Measurements from ENCODE around the gene ZNF292.
"Not testable (repeated sequence)": the region's sequence is repeated elsewhere in the genome, so short reads cannot be mapped to it uniquely, and the experiment has no call there.

Gene ZNF292

DNA sequence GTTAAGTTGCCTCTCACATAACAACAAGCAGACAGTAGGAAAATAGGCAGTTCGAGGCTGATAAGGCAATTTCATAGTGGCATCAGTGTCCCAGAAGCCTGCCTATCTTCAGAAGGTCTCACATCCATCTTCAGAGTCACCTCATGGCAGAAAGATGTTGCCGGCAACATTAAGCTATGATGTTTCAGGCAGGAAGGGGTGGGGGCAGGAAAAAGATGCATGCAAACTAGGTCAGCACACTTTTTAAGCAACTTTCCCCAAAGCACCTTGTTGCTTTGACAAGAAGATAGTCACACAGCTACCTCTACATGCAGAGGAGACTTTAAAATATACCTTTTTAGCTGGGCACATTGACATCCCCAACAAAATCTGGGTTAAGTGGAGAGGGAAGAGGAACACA lies 123.8 kb downstream of the ZNF292 start:
- no peak for FAIRE-seq

DNA sequence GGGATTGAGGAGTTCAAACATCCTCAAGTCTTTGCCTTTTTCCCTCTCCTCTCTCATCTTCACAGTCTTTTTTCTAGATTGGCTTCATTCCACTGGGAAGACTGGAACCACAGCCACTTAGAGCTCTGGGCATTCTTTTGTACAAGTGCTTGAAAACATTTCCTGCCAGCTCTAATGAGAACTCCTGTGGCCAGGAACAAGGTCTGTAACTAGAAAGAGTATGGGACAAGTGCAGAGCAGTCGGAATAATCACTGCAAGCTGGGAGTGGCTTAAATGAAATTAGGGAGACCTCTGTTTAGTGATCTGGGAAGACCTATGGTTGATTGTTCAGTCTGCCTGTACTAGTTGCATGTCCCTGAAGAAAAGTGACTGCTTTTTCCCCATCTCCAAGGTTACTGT lies 126.1 kb downstream of the ZNF292 start:
- no peak for FAIRE-seq

DNA sequence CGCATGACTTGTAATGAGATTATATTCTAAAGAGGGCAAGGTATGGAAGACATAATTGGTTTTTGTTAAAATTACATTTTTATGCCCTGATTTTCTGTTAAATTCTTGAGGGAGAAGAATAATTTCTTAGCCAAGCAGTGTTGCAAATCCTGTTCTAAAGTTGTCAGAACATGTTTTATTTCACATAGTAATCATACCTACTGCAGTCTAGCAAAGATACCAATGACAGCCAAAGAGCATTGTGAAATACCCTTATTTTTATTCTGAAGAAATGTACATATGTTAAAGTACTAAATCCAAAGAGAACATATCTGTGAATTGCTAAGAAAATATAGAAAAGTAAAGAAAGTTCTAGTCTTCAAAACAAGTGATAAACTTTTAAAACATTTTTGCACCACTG lies 127.4 kb downstream of the ZNF292 start:
- no peak for FAIRE-seq

DNA sequence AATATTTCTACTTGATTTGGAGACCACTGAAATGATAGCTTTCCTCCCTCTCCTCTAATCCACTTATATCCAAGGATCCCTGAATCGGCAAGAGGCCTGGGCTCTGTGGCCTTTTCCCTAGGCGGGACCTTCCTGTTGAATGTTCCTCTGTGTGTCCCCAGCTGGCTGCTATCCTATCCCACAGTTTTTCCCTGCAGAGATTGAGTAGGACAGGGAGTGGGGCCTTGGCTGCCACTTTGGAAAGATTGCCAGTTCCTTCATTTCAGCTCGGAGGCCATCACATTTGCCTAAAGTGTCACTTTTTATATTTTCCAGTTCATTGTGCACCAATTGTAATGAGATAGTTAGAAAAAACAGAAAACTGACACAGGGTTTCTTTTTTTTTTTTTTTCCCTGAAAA lies 128.1 kb downstream of the ZNF292 start:
- FAIRE-seq, result no peak

DNA sequence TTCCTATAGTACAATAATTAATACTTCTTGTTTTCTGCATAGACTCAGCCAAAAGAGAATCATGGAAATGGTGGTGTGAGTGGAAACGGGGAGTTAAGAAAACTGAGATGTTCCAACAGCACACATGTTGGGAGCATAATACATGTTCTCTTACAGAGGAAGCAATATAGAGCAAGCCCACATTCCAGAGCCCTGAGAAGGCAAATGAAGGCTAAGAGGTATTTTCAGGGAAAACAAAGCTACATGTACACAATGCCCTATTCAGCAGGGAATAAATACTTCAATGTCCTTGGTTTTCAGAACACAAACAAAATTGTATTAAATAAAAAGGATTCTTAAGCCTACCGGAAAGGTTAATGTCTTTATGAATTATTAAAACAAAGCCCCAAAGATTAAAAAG lies 131.9 kb downstream of the ZNF292 start:
- FAIRE-seq, result no peak

DNA sequence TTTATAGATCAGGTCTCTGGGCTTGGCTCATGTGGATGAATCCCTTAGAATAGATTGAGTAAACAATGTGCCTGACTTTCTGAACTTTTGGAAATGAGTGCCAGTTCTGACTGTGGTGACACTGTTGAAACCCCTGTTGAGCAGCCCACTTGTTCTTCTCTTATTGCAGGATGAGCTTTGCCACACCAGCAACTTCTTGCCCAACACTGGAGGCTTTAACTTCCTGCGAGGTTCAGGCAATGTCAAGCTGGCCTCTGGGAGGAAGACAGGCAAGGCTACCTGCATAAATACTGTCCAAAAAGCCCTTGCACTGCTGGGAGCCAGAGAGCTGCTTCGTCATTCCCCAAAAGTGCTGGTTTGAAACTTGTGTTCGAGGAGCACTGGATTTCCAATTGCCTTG lies 134.2 kb downstream of the ZNF292 start:
- FAIRE-seq, result no peak

DNA sequence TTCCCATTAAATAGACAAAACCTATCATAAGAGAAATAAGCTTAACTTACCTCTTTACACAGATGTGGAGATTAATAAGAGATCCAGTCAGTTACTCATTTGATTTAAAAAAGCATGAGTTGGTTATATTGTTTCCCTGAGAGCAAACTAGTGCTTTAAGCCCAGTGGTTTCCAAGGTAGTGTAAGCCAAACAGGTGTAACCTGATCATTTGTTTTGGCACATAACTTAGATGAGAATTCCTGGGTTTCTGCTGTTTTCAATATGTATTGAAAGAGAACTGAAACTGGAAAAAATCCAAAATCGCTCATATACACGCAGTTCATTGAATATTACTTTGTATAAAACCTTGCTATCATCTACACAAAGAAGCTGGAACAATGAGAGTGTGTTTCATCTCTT lies 136.5 kb downstream of the ZNF292 start:
- FAIRE-seq, result no peak

DNA sequence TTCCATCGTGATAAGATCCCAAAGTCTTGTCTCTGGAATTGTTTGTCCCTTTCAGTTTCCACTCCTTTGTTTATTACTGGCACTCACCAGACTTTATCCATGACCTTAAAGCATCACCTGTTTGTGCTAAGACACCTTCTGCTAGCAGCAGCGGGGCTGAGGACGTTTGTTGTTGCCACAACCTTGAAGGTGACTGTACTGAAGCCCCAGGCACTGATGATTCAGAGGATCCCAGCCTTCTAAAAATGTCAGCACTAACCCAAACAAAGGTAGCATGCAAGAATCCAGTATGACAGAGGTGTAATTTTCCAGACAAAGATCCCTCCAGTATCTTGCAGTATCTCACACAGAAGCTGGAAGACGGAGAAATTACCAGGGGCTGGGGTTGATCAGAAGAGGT lies 138.2 kb downstream of the ZNF292 start:
- no peak for FAIRE-seq

DNA sequence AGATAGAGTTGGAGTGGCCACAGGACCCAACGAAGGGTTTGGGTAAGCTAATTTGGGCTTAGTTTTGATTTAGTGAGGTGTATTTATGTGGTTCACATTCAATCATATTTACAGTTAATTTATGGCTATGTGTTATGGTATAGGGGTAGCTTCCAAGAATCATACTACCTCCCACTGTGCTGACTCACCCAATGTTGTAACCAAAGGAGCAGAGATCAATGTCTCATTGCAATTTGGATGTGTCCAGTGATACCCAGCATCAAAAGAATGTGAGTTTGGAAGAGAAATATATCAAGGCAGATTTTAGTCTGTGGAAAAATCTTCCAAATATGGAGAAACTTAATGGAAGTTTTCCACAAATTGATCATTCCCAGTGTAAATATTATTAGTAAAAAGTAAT lies 141.8 kb downstream of the ZNF292 start:
- FAIRE-seq, result no peak

DNA sequence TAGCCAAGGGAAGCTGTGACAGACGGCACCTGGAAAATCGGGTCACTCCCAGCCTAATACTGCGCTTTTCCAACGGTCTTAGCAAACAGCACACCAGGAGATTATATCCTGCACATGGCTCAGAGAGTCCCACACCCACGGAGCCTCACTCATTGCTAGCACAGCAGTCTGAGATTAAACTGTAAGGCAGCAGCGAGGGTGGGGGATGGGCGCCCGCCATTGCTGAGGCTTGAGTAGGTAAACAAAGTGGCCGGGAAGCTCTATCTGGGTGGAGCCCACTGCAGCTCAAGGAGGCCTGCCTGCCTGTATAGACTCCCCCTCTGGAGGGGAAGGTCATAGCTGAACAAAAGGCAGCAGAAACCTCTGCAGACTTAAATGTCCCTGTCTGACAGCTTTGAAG lies 145.9 kb downstream of the ZNF292 start:
- FAIRE-seq, result not testable (repeated sequence)

DNA sequence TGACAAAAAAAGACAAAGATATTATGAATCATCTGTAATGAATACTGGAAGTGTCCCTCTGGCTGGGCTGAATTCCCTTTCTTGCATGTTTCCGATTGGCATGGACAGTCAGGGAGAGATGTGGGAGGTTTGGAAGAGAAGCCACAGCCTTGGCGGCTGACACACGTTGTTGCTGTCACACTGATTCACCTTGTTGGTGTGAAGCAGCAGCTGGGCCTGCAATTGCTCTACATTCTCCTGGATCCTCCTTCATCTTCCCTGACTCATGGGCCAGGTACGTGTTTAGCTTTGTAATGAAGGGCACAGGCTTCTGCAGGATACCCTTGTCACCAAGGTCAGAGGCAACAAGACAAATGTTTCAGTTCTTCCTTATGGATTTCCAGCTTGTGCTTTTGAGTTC lies 153.6 kb downstream of the ZNF292 start:
- FAIRE-seq, result no peak

DNA sequence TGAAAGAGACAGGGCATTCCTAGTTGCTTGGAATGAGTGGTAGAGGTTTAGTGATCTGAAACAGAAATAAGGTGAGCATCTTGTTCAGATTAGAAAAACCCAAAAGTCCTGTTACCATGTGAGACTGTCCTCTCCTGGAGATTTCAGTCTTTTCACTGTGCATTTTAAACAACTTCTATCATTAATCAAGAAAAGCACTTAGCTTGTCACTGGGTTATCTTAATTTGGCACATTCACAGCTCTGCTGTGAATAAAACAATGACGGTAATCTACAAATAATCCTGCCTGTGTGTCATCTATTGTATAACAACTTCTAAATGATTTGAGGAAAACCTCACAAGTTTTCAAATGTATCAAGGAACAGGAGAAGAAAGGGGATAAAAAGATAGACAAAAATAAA lies 157.5 kb downstream of the ZNF292 start:
- FAIRE-seq, result no peak
